SH-SY5Y (cell line): ENCODE results near the gene TRIM59.

Source experiments
- GATA2 ChIP-seq: IDR thresholded peaks from 2 replicates; pipeline ENCODE4 v1.6.1; 2011; ENCODE audit warnings: mild to moderate bottlenecking, low read depth, low read length
- GATA3 ChIP-seq: IDR thresholded peaks from 2 replicates; pipeline ENCODE4 v1.6.1; 2011; ENCODE audit warnings: low read depth, mild to moderate bottlenecking, low read length, moderate library complexity

GRCh38 chr3:160473221-160473620, 23.6 kb upstream of the TRIM59 start:
- TF ChIP-seq GATA3 (no peak), GATA2 (no peak)
